ENCODE results near the gene KNOP1. TPM values are rescaled to one million over a fixed set of nuclear protein-coding genes. Genes with fewer than 3 reads are reported as not detected.

KNOP1 gene
- total RNA-seq, 2 experiments from 2014 or later, result 27.8 to 28.6 TPM

GRCh38 chr16:19710991-19711545 is 7.0 kb downstream of the KNOP1 start:
- no peaks in the 10 kb centered on the region for H3K9me3 Mint-ChIP-seq
- peaks cover 17% of the 10 kb centered on the region for H3K4me1 Mint-ChIP-seq (ENCODE audit: low read depth)
- CTCF ChIA-PET, result no interaction called here
- ATAC-seq (no peak), DNase-seq (no peak)
- no peak overlapping the region for H3K4me3 Mint-ChIP-seq
- peaks cover 50% of the 10 kb centered on the region for H3K36me3 Mint-ChIP-seq (ENCODE audit: low read depth)
- no peak for TF ChIP-seq CTCF (IDR thresholded peaks at IDR 0.05)
- no peaks in the 10 kb centered on the region for H3K27me3 Mint-ChIP-seq
- POLR2A ChIA-PET, result interaction anchor here (0.9 kb wide), 1 partner anchor 8 kb away, joined by 4 read pairs; no protein-coding TSS in a partner anchor
- intact Hi-C loops (cut with micrococcal nuclease), result no loop called here
- H3K27ac Mint-ChIP-seq, result no peak overlapping the region

- Mint-ChIP-seq H3K4me3 (no peak overlapping the region), H3K27me3 (no peaks in the 10 kb centered on the region), H3K36me3 (ENCODE audit: low read depth) (peaks cover 52% of the 10 kb centered on the region), H3K27ac (no peak overlapping the region), H3K4me1 (ENCODE audit: low read depth) (peaks cover 16% of the 10 kb centered on the region), H3K9me3 (no peaks in the 10 kb centered on the region)
- DNase-seq, result no peak
- no peak for ATAC-seq
- ChIA-PET POLR2A (interaction anchor here (0.9 kb wide), 1 partner anchor 8 kb away, joined by 4 read pairs; no protein-coding TSS in a partner anchor), CTCF (no interaction called here)
- intact Hi-C loops (cut with micrococcal nuclease), result no loop called here
- TF ChIP-seq CTCF (IDR thresholded peaks at IDR 0.05), result no peak
These were observed 7.7 kb downstream of the KNOP1 start for GRCh38 chr16:19710191-19710908.

- Mint-ChIP-seq H3K27ac (peak overlapping the region; percentile 8), H3K27me3 (no peaks in the 10 kb centered on the region), H3K4me1 (ENCODE audit: low read depth) (peaks cover 12% of the 10 kb centered on the region), H3K4me3 (no peak overlapping the region), H3K9me3 (no peaks in the 10 kb centered on the region), H3K36me3 (ENCODE audit: low read depth) (peaks cover 55% of the 10 kb centered on the region)
- ChIA-PET CTCF (no interaction called here), POLR2A (interaction anchor here (0.9 kb wide), 1 partner anchor 9 kb away, joined by 4 read pairs; no protein-coding TSS in a partner anchor)
- no peak for ATAC-seq
- no peak for DNase-seq
- no peak for TF ChIP-seq CTCF (IDR thresholded peaks at IDR 0.05)
- intact Hi-C loops (cut with micrococcal nuclease), result no loop called here
These were observed 8.5 kb downstream of the KNOP1 start for GRCh38 chr16:19709381-19710136.

- Mint-ChIP-seq H3K27ac (no peak overlapping the region), H3K4me1 (ENCODE audit: low read depth) (peaks cover 7% of the 10 kb centered on the region), H3K9me3 (no peaks in the 10 kb centered on the region), H3K36me3 (ENCODE audit: low read depth) (peaks cover 55% of the 10 kb centered on the region), H3K4me3 (no peak overlapping the region), H3K27me3 (no peaks in the 10 kb centered on the region)
- intact Hi-C loops (cut with micrococcal nuclease), result no loop called here
- DNase-seq (no peak), ATAC-seq (no peak)
- ChIA-PET POLR2A (no interaction called here), CTCF (no interaction called here)
- no peak for TF ChIP-seq CTCF (IDR thresholded peaks at IDR 0.05)
These were observed 9.5 kb downstream of the KNOP1 start for GRCh38 chr16:19708296-19709205.
